DND-41 (cell line): ENCODE data around the gene UPF1.

Source experiments
- CTCF ChIP-seq: IDR thresholded peaks from 2 replicates; pipeline ENCODE4 v1.5.1; 2012; ENCODE audit warnings: borderline replicate concordance, low read length, moderate library complexity, mild to moderate bottlenecking; ENCODE audit not compliant: poor library complexity, severe bottlenecking; ENCODE audit errors: extremely low read depth
- EZH2 ChIP-seq: IDR thresholded peaks from 3 replicates; pipeline ENCODE4 v1.6.1; 2012; ENCODE audit warnings: borderline replicate concordance, low read depth, mild to moderate bottlenecking, moderate library complexity, low read length, inconsistent platforms; ENCODE audit not compliant: severe bottlenecking

GRCh38 chr19:18796239-18796638 is 35.5 kb upstream of the UPF1 start:
- no peak for TF ChIP-seq CTCF
- TF ChIP-seq EZH2 = no peak
